Uterus (tissue), 2 donors: ENCODE results near the gene SORCS3.

Experiments used
- CTCF ChIP-seq, 4 experiments: fragments of 200-600 bp in 2 of 4; fragments of 450-650 bp in 2 of 4; sonication (generic) in 2 of 4; IDR thresholded peaks; one replicate each; pipeline ENCODE4 v1.5.1; 2016 to 2019; ENCODE audit warnings: antibody characterized with exemption in 4 of 4, mild to moderate bottlenecking in 2 of 4, moderate library complexity in 1 of 4
- POLR2A ChIP-seq, 2 donors: fragments of 450-650 bp; IDR thresholded peaks; one replicate each; pipeline ENCODE4 v1.6.1; 2016; ENCODE audit warnings: antibody characterized with exemption in 2 of 2, mild to moderate bottlenecking in 1 of 2, moderate library complexity in 1 of 2

GRCh38 chr10:104767282-104767681 lies 126.2 kb downstream of the SORCS3 start:
- no peak for TF ChIP-seq POLR2A (IDR thresholded peaks at IDR 0.05)
- TF ChIP-seq CTCF (IDR thresholded peaks at IDR 0.05), result no peak
